ENCODE results near the gene USP30.

The USP30 gene

GRCh38 chr12:109052414-109053323, at the start of gene USP30:
TSS of gene USP30 (plus strand) at chr12:109052576. CDS start at chr12:109052679, 103 bp downstream.
- ATAC-seq (ENCODE audit: low read depth) (peak; percentile 89), DNase-seq (ENCODE audit: low spot score) (peak; percentile 73)
- Histone ChIP-seq H3K36me3 (ENCODE audit: low read depth) (peaks cover 4% of the 10 kb centered on the region; the same call in 1 of the 2 replicates), H3K4me3 (ENCODE audit: severe bottlenecking) (peak within 1 kb of the TSS; percentile 73), H3K4me1 (ENCODE audit: insufficient read depth, poor library complexity, severe bottlenecking) (peaks cover 7% of the 10 kb centered on the region), H3K27ac (ENCODE audit: poor library complexity, severe bottlenecking) (peak within 1 kb of the TSS; percentile 6), H3K9me3 (ENCODE audit: severe bottlenecking) (no peaks in the 10 kb centered on the region), H3K27me3 (ENCODE audit: insufficient read depth, poor library complexity, severe bottlenecking) (no peaks in the 10 kb centered on the region)
- TF ChIP-seq, protein P1, sequence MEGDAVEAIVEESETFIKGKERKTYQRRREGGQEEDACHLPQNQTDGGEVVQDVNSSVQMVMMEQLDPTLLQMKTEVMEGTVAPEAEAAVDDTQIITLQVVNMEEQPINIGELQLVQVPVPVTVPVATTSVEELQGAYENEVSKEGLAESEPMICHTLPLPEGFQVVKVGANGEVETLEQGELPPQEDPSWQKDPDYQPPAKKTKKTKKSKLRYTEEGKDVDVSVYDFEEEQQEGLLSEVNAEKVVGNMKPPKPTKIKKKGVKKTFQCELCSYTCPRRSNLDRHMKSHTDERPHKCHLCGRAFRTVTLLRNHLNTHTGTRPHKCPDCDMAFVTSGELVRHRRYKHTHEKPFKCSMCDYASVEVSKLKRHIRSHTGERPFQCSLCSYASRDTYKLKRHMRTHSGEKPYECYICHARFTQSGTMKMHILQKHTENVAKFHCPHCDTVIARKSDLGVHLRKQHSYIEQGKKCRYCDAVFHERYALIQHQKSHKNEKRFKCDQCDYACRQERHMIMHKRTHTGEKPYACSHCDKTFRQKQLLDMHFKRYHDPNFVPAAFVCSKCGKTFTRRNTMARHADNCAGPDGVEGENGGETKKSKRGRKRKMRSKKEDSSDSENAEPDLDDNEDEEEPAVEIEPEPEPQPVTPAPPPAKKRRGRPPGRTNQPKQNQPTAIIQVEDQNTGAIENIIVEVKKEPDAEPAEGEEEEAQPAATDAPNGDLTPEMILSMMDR (IDR thresholded peaks at IDR 0.05; ENCODE audit: poor library complexity, severe bottlenecking) = no peak

DNA sequence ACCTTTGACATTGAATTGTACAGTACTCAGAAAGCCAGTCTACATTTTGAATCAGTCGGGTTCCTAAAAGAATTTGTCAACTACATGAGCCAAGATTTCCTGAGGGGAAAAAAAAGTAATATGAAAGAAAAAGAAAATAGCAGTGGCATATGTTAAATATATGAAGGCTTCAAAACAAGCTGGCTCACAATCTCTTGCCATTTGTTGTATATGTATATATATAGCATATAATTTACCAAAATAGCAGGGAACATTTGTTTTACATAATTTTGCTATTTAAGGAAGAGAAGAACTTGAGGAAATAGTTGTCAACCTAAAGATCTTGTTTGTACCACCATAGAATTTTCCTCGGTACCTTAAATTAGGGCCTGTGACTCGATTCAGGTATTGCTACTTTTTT, 48.4 kb upstream of the USP30 start:
- ATAC-seq (ENCODE audit: low read depth) = no peak
- no peak overlapping the region for H3K27ac ChIP-seq (ENCODE audit: poor library complexity, severe bottlenecking)
- H3K36me3 ChIP-seq (ENCODE audit: low read depth) = no peaks in the 10 kb centered on the region
- H3K4me3 ChIP-seq (ENCODE audit: severe bottlenecking) = no peak overlapping the region
- H3K4me1 ChIP-seq (ENCODE audit: insufficient read depth, poor library complexity, severe bottlenecking) = no peaks in the 10 kb centered on the region
- no peaks in the 10 kb centered on the region for H3K27me3 ChIP-seq (ENCODE audit: insufficient read depth, poor library complexity, severe bottlenecking)
- TF ChIP-seq, protein P1 (IDR thresholded peaks at IDR 0.05; ENCODE audit: poor library complexity, severe bottlenecking) = no peak
- DNase-seq (ENCODE audit: low spot score) = no peak
- no peaks in the 10 kb centered on the region for H3K9me3 ChIP-seq (ENCODE audit: severe bottlenecking)

DNA sequence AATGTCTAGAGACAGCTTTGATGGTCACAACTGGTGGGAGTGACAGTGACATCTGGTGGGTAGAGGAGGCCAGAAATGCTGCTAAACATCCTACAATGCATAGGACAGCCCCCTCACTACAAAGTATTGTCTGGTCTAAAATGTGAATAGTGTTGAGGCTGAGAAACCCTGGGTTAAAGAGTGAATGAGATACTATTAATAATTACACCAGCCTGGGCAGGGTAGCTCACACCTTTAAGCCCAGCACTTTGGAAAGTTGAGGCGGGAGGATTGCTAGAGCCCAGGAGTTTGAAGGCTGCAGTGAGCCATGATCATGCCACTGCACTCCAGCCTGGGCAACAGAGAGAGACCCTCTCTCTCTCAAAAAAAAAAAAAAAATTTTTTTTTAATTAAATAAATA, 42.6 kb upstream of the USP30 start:
- no peaks in the 10 kb centered on the region for H3K9me3 ChIP-seq (ENCODE audit: severe bottlenecking)
- no peaks in the 10 kb centered on the region for H3K4me1 ChIP-seq (ENCODE audit: insufficient read depth, poor library complexity, severe bottlenecking)
- ATAC-seq (ENCODE audit: low read depth) (no peak), DNase-seq (ENCODE audit: low spot score) (no peak)
- H3K4me3 ChIP-seq (ENCODE audit: severe bottlenecking) = no peak overlapping the region
- TF ChIP-seq, protein P1 (IDR thresholded peaks at IDR 0.05; ENCODE audit: poor library complexity, severe bottlenecking) = no peak
- no peak overlapping the region for H3K27ac ChIP-seq (ENCODE audit: poor library complexity, severe bottlenecking)
- H3K27me3 ChIP-seq (ENCODE audit: insufficient read depth, poor library complexity, severe bottlenecking) = no peaks in the 10 kb centered on the region
- H3K36me3 ChIP-seq (ENCODE audit: low read depth) = no peaks in the 10 kb centered on the region

DNA sequence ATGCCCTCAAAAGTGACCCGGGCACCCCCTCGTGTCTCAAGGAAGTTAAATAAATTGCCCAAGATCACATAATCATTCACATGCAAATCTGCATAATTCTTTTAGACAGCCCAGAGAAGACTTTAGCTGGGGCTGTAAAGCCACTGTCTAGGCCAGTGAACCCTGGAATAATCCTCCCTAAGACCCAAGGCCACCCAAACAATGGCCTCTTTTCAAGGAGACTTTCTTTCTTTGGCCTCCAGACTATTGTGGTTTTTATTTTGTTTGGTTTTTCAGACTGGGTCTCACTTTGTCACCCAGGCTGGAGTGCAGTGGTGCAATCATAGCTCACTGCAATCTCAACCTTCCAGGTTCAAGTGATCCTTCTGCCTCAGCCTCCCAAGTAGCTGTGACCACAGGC, 42.1 kb upstream of the USP30 start:
- no peak overlapping the region for H3K4me3 ChIP-seq (ENCODE audit: severe bottlenecking)
- TF ChIP-seq, protein P1 (IDR thresholded peaks at IDR 0.05; ENCODE audit: poor library complexity, severe bottlenecking) = no peak
- ATAC-seq (ENCODE audit: low read depth) (no peak), DNase-seq (ENCODE audit: low spot score) (no peak)
- no peaks in the 10 kb centered on the region for H3K9me3 ChIP-seq (ENCODE audit: severe bottlenecking)
- H3K27ac ChIP-seq (ENCODE audit: poor library complexity, severe bottlenecking) = no peak overlapping the region
- no peaks in the 10 kb centered on the region for H3K4me1 ChIP-seq (ENCODE audit: insufficient read depth, poor library complexity, severe bottlenecking)
- H3K36me3 ChIP-seq (ENCODE audit: low read depth) = no peaks in the 10 kb centered on the region
- H3K27me3 ChIP-seq (ENCODE audit: insufficient read depth, poor library complexity, severe bottlenecking) = no peaks in the 10 kb centered on the region
